IMR-90 (cell line): ENCODE data around the gene NFKB1. TPM values are rescaled to one million over a fixed set of nuclear protein-coding genes. Genes with fewer than 3 reads are reported as not detected.

Source experiments
- ATAC-seq: fragments of 200-7000 bp; cut with Tn5 transposase; 2 replicates; pipeline ENCODE4 v1.9.1; 2020; ENCODE audit warnings: low read depth, mild to moderate bottlenecking, moderate library complexity
- BruUV-seq: library from RNA; stranded (reverse); fragments of 400-500 nt; replicated peaks from 2 replicates; lab custom pipeline; 2021; lab: Mats Ljungman, UMichigan
- CTCF ChIA-PET: fragments of 300-600 bp; formaldehyde crosslinking; extraction: SDS; loops from one replicate; lab custom pipeline; 2021; ENCODE audit warnings: antibody characterized with exemption; lab: Yijun Ruan, JAX
- POLR2A ChIA-PET: fragments of 300-600 bp; sonication (Branson Sonifier 250); formaldehyde crosslinking; loops from one replicate; lab custom pipeline; 2022; ENCODE audit warnings: antibody characterized with exemption; ENCODE audit not compliant: unreplicated experiment; lab: Charles Lee
- DNase-seq: peaks from one replicate; pipeline ENCODE4 v3.0.0; 2013
- H2AFZ ChIP-seq: replicated peaks from 2 replicates; pipeline ENCODE3; 2013; ENCODE audit warnings: low read length, mild to moderate bottlenecking; ENCODE audit not compliant: poor library complexity
- H2AK5ac ChIP-seq: 2 replicates; pipeline ENCODE4 v1.6.1; 2013; ENCODE audit warnings: low read depth, low read length, inconsistent platforms
- H2AK9ac ChIP-seq: replicated peaks from 2 replicates; pipeline ENCODE3; 2013; ENCODE audit warnings: mild to moderate bottlenecking, low read depth, low read length, moderate library complexity; ENCODE audit not compliant: poor library complexity
- H2BK120ac ChIP-seq: 2 replicates; pipeline ENCODE4 v1.6.1; 2013; ENCODE audit warnings: low read depth, low read length, inconsistent platforms
- H2BK15ac ChIP-seq: 3 replicates; pipeline ENCODE4 v1.6.1; 2013; ENCODE audit warnings: low read depth, low read length, inconsistent platforms
- H2BK20ac ChIP-seq: 2 replicates; pipeline ENCODE4 v1.6.1; 2013; ENCODE audit warnings: low read depth, mild to moderate bottlenecking, inconsistent platforms, low read length, moderate library complexity
- H2BK5ac ChIP-seq: 2 replicates; pipeline ENCODE4 v1.6.1; 2013; ENCODE audit warnings: mild to moderate bottlenecking, low read depth, low read length, inconsistent platforms; ENCODE audit not compliant: poor library complexity, severe bottlenecking
- H3K14ac ChIP-seq: replicated peaks from 2 replicates; pipeline ENCODE4 v1.6.1; 2013; ENCODE audit warnings: low read depth, low read length, inconsistent platforms
- H3K18ac ChIP-seq: 2 replicates; pipeline ENCODE4 v1.6.1; 2013; ENCODE audit warnings: low read depth, low read length, control low read depth
- H3K23ac ChIP-seq: 2 replicates; pipeline ENCODE4 v1.6.1; 2013; ENCODE audit warnings: low read depth, low read length, inconsistent platforms
- H3K27ac ChIP-seq: 2 replicates; pipeline ENCODE4 v1.5.1; 2013; ENCODE audit warnings: mild to moderate bottlenecking, control low read depth, low read length; ENCODE audit not compliant: insufficient read depth
- H3K27me3 ChIP-seq: 2 replicates; pipeline ENCODE4 v1.6.1; 2013; ENCODE audit warnings: low read length; ENCODE audit not compliant: control insufficient read depth, insufficient read depth
- H3K36me3 ChIP-seq: 2 replicates; pipeline ENCODE4 v1.6.1; 2013; ENCODE audit warnings: low read length, mixed read lengths; ENCODE audit not compliant: control insufficient read depth, insufficient read depth
- H3K4ac ChIP-seq: 2 replicates; pipeline ENCODE4 v1.6.1; 2013; ENCODE audit warnings: low read depth, low read length, inconsistent platforms
- H3K4me1 ChIP-seq: 2 replicates; pipeline ENCODE4 v1.6.1; 2013; ENCODE audit warnings: low read length, mixed read lengths; ENCODE audit not compliant: control insufficient read depth, insufficient read depth
- H3K4me2 ChIP-seq: 2 replicates; pipeline ENCODE4 v1.6.1; 2013; ENCODE audit warnings: low read depth, mild to moderate bottlenecking, control low read depth, low read length, moderate library complexity
- H3K4me3 ChIP-seq: 2 replicates; pipeline ENCODE4 v1.5.1; 2013; ENCODE audit warnings: low read depth, mild to moderate bottlenecking, control low read depth, low read length, moderate library complexity; ENCODE audit not compliant: insufficient read depth
- H3K56ac ChIP-seq: 2 replicates; pipeline ENCODE4 v1.6.1; 2013; ENCODE audit warnings: low read length, inconsistent platforms; ENCODE audit not compliant: insufficient read depth; ENCODE audit errors: extremely low read depth
- H3K79me1 ChIP-seq, 2 experiments: 2 replicates each; pipeline ENCODE4 v1.6.1; 2013; ENCODE audit warnings: low read length in 2 of 2, inconsistent platforms in 1 of 2, low read depth in 1 of 2
- H3K9ac ChIP-seq: 2 replicates; pipeline ENCODE4 v1.6.1; 2013; ENCODE audit warnings: low read depth, low read length, control low read depth
- H3K9me1 ChIP-seq: 2 replicates; pipeline ENCODE4 v1.6.1; 2013; ENCODE audit warnings: low read length, inconsistent platforms; ENCODE audit not compliant: insufficient read depth
- H3K9me3 ChIP-seq: 2 replicates; pipeline ENCODE4 v1.6.1; 2013; ENCODE audit warnings: low read length; ENCODE audit not compliant: control insufficient read depth, insufficient read depth
- H4K20me1 ChIP-seq: 2 replicates; pipeline ENCODE4 v1.6.1; 2013; ENCODE audit warnings: low read length, inconsistent platforms; ENCODE audit not compliant: insufficient read depth
- H4K5ac ChIP-seq: 2 replicates; pipeline ENCODE4 v1.6.1; 2013; ENCODE audit warnings: mild to moderate bottlenecking, low read depth, low read length, control low read depth
- H4K8ac ChIP-seq, 2 experiments: 2 replicates each; pipeline ENCODE4 v1.6.1; 2013; ENCODE audit warnings: low read depth in 2 of 2, low read length in 2 of 2, control low read depth in 1 of 2, inconsistent platforms in 1 of 2
- H4K91ac ChIP-seq: 2 replicates; pipeline ENCODE4 v1.6.1; 2013; ENCODE audit warnings: low read depth, low read length, inconsistent platforms; ENCODE audit not compliant: insufficient read depth
- CEBPB ChIP-seq: IDR thresholded peaks from 2 replicates; pipeline ENCODE4 v1.6.1; 2012; ENCODE audit warnings: low read depth, low read length, improper control_type of control experiment
- CHD1 ChIP-seq: IDR thresholded peaks from 2 replicates; pipeline ENCODE4 v1.6.1; 2012; ENCODE audit warnings: low read depth, low read length, improper control_type of control experiment
- WGBS, 2 experiments: methylation state at CpG; one replicate each; pipeline versions ENCODE4 v1.1.5 to v1.1.7; 2013; ENCODE audit warnings: missing lambda C conversion rate in 2 of 2; ENCODE audit not compliant: insufficient read length in 1 of 2; ENCODE audit errors: extremely low coverage in 2 of 2; 5-methylcytosine and 5-hydroxymethylcytosine counted together
- dilution Hi-C: fragments of 300-500 bp; cut with HindIII; formaldehyde crosslinking; loops from one replicate; pipeline ENCODE4 v1.14.3; 2018; ENCODE audit warnings: low sequenced_read_pairs; ENCODE audit not compliant: unreplicated experiment
- in situ Hi-C: fragments of 300-500 bp; cut with MboI; formaldehyde crosslinking; loops from 3 replicates; pipeline ENCODE4 v1.14.3; 2019; ENCODE audit warnings: low sequenced_read_pairs, inconsistent platforms, mixed read lengths
- intact Hi-C: fragments of 100-400 bp; cut with micrococcal nuclease; formaldehyde crosslinking; loops from 2 replicates; pipeline ENCODE4 v1.10.0; 2022
- polyA plus RNA-seq, 3 experiments: library from polyadenylated mRNA; depleted of rRNA; stranded (reverse); fragments of >200 nt; gene quantifications; 2 replicates each; pipeline ENCODE4 v1.2.3, GENCODE V29; 2012; ENCODE audit warnings: low replicate concordance in 1 of 3
- total RNA-seq: library from RNA; depleted of rRNA; stranded (reverse); fragments of >200 nt; gene quantifications from 2 replicates; pipeline ENCODE4 v1.2.3, GENCODE V29; 2012

The NFKB1 gene
- total and polyA plus RNA-seq, 2 of the 4 experiments (the other 2 are of a cell fraction): 19.8 to 24.6 TPM

DNA sequence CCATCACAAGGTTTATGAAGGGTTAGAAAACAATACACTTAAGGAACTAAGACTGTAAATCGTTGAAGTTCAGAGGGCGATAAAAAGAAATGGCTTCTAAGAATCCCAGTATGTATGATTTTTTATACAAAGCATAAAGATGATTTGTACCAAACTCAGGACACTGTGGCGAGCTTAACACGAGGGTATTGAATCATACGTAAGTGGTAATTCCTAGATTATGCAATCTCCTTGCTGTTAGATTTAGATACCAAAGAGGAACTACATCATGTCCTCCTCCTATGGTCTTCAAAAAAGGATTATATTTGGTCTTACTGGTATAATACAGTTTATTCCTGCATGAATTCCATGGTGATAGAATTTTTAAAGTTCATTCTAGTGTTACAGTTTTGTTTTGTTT, 23.9 kb downstream of the NFKB1 start:
- no peak overlapping the region for H3K23ac ChIP-seq
- H3K9ac ChIP-seq: no peak overlapping the region
- intact Hi-C loops (no loop called here), in situ Hi-C loops (no loop called here), dilution Hi-C loops (no loop called here)
- H3K9me1 ChIP-seq: peaks cover 9% of the 10 kb centered on the region
- no peak overlapping the region for H3K18ac ChIP-seq
- peaks cover 21% of the 10 kb centered on the region for H4K20me1 ChIP-seq
- H4K91ac ChIP-seq: no peak overlapping the region
- H3K4ac ChIP-seq: no peak overlapping the region
- peaks cover 2% of the 10 kb centered on the region; the same call in 1 of the 2 replicates for H3K4me1 ChIP-seq
- H2AK5ac ChIP-seq: no peak overlapping the region; the same call in 1 of the 2 replicates
- H2AFZ ChIP-seq: no peak overlapping the region
- ATAC-seq (no peak), DNase-seq (peak; percentile 39)
- no peak overlapping the region for H2BK20ac ChIP-seq
- H2BK15ac ChIP-seq: no peak overlapping the region
- WGBS, 2 experiments: no CpG with 5 or more reads among the region's 5 CpGs
- CTCF ChIA-PET: no interaction called here
- H3K36me3 ChIP-seq: peaks cover 2% of the 10 kb centered on the region
- no peak overlapping the region for H3K56ac ChIP-seq
- no peak overlapping the region for H3K27ac ChIP-seq
- no peak overlapping the region for H4K8ac ChIP-seq
- H3K9me3 ChIP-seq: no peaks in the 10 kb centered on the region
- peak; percentile 77 for TF ChIP-seq CEBPB
- no peak for TF ChIP-seq CHD1
- no TSS peak for BruUV-seq
- H3K14ac ChIP-seq: no peak overlapping the region
- H2AK9ac ChIP-seq: no peak overlapping the region
- no peak overlapping the region for H4K5ac ChIP-seq
- peaks cover 22 to 39% of the 10 kb centered on the region in 2 experiments for H3K79me1 ChIP-seq
- no peak overlapping the region for H2BK5ac ChIP-seq
- no peaks in the 10 kb centered on the region for H3K27me3 ChIP-seq
- no peak overlapping the region for H2BK120ac ChIP-seq
- H3K4me2 ChIP-seq: no peak overlapping the region
- POLR2A ChIA-PET: no interaction called here
- H3K4me3 ChIP-seq: no peak overlapping the region
